22Rv1 (cell line): Measurements from ENCODE around the gene PKHD1.

Source experiments
- CTCF ChIP-seq: fragments of 450-650 bp; IDR thresholded peaks from 2 replicates; pipeline ENCODE4 v1.5.1; 2017; ENCODE audit warnings: mild to moderate bottlenecking
- ZFX ChIP-seq: fragments of 450-650 bp; IDR thresholded peaks from 2 replicates; pipeline ENCODE4 v1.6.1; 2017; ENCODE audit warnings: antibody characterized with exemption, borderline replicate concordance

- TF ChIP-seq CTCF (peak; percentile 78), ZFX (no peak)
These were observed 243.1 kb downstream of the PKHD1 start for GRCh38 chr6:51844336-51844735.
